Stimulated activated CD8-positive, alpha-beta memory T cell treated with anti-CD3 and anti-CD28 coated beads, Interleukin-15, amount 100 ng/mL, for 24 hours (primary cell): ENCODE data around the gene TBC1D8.
"Not testable (repeated sequence)": the region's sequence is repeated elsewhere in the genome, so short reads cannot be mapped to it uniquely, and the experiment has no call there.

Experiments
- DNase-seq: peaks from one replicate; pipeline ENCODE4 v3.0.0-alpha.2; 2020; ENCODE audit warnings: low read depth

TBC1D8 gene

GRCh38 chr2:101151146-101151858 is at the start of gene TBC1D8:
TBC1D8 (minus strand) TSS chr2:101151382; CDS start chr2:101151253, 129 bp downstream.
- DNase-seq, result peak; percentile 48

DNA sequence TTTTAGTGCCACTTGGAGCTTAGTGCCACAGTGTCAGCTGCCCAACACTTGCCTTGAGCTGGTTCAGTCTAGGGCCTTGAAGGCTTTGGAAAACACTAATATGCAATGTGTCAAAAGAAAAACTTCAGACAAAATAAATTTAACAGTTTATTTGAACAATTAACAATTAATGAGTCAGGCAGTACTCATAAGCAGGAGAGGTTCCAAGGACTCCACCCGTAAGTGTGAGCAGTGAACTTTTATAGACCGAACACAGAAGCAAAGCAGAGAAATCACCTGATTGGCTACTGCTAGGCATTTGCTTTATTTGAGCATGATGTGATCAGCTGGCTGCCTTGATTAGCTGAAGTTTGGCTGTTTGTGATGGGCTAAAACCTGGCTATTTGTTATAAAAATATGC is 49.5 kb upstream of the TBC1D8 start:
- DNase-seq, result no peak

- no peak for DNase-seq
Measured at GRCh38 chr2:101199251-101199791, 48.1 kb upstream of the TBC1D8 start.

DNA sequence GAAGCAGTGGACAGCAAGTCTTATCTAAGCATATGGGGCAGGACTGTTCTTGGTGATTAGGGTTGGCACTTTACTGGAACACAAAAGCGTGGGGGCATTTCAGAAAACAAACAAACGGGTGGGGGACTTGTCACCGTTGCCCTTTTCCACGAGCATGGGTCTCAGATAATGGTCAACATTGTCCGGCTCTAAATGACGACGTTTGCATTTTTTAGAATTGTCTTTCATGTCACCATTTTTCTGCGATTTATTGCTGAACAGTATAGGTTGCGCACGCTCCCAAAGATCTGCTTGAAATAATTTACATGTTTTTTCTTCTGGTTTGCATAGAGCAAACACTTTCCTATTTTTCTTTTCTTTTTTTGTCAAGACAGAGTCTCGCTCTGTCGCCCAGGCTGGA is 46.6 kb upstream of the TBC1D8 start:
- no peak for DNase-seq

GRCh38 chr2:101197215-101197745 is 46.1 kb upstream of the TBC1D8 start:
- DNase-seq, result no peak

DNA sequence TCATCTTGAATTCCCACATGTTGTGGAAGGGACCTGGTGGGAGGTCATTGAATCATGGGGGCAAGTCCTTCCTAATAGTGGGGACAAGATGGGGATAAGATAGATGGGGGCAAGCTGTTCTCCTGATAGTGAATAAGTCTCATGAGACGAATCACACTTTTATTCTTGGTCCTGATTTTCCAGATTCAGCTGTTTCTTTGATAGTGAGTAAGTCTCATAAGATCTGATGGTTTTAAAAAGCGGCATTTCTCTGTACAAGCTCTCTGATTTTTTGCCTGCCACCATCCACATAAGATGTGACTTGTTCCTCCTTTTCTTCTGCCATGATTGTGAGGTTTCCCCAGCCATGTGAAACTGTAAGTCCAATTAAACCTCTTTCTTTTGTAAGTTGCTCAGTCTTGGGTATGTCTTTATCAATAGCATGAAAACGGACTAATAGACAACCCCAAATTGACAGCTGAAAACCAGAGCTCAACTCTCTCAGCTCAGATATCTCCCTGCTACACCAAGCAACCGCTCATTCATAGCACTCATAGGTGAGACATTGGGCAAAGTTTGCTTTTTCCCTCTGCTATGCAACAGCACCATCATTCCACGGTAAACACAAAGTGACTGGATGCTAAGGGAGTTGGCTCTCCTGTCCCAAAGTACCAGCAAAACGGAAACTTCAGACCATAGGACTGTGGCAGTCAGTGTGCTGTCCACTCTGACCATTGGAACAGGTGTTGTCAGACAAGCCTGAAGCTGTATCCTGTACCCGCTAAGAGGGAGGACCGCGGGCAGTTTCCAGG is 44.9 kb upstream of the TBC1D8 start:
- DNase-seq, result no peak

DNA sequence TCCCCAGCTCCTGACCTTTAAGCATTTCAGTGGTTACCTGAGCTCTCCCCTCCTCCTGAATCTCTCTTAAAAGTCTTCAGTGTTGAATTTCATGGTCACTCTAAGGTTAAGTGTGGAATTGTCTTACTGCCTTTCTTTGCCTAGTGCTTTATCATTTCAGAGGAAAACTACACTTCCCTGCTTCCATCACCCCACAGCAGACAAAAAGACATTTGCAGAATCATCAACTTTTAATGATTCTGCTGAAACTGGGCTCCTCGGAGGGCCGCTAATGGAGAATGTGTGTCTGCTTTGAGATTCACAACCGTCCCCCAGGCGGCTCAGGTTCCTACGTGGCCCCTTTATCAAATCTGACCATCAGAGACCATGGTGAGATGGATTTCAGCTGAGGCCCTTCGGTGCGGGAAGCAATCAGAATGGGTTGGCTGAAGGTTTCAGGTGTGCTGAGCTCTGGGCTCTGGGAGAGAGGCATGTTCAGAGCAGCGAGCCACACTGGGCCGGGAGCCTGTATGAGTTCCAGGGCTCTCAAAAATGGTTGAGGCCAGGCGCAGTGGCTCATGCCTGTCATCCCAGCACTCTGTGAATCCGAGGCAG is 41.9 kb upstream of the TBC1D8 start:
- DNase-seq, result no peak

GRCh38 chr2:101190747-101191516 is 39.8 kb upstream of the TBC1D8 start:
- DNase-seq, result no peak

- DNase-seq, result no peak
Measured at GRCh38 chr2:101188683-101189405, 37.7 kb upstream of the TBC1D8 start.

- DNase-seq, result no peak
Measured at GRCh38 chr2:101187131-101187530, 35.9 kb upstream of the TBC1D8 start.

DNA sequence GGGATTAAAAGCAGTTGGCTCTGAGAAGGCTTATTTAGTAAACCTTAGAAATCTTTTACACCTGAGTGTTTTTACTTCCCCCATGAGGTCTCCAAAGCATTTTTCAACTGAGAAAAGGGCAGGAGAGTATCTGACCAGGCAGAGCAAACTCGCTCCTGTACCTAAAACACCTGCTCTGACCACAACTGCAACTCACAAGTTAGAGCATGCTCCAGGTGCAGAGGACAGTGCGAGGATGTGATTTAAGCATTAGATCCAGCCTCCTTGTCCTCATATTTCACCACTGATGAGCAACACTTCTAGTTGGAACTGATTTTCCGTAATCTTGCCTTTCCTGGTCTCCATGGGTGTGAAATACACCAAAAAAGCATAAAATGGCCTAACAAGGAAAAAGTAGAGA is 34.5 kb upstream of the TBC1D8 start:
- no peak for DNase-seq

GRCh38 chr2:101185085-101185484 is 33.9 kb upstream of the TBC1D8 start:
- DNase-seq, result no peak

- DNase-seq, result no peak
Measured at GRCh38 chr2:101179982-101180381, 28.8 kb upstream of the TBC1D8 start.

GRCh38 chr2:101176803-101177202 is 25.6 kb upstream of the TBC1D8 start:
- DNase-seq, result no peak

DNA sequence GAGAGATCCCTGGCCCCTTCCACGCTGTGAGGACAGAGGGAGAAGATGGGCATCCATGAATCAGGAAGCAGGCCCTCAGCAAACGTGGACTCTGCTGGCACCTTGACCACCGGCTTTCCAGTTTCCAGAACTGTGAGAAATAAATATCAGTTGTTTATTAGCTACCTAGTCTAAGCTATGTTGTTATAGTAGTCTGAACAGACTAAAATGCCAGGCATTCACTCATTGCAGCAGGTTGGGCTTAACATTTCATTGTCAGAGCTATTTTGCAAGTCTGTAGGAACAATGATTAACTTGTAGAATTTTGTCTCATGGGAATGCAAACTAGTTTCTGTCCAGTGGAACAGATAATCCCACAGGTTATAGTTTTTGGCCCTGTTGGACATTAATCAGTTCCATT is 24.8 kb upstream of the TBC1D8 start:
- DNase-seq, result no peak

GRCh38 chr2:101173707-101174295 is 22.6 kb upstream of the TBC1D8 start:
- no peak for DNase-seq

GRCh38 chr2:101169822-101170221 is 18.6 kb upstream of the TBC1D8 start:
- not testable (repeated sequence) for DNase-seq

DNA sequence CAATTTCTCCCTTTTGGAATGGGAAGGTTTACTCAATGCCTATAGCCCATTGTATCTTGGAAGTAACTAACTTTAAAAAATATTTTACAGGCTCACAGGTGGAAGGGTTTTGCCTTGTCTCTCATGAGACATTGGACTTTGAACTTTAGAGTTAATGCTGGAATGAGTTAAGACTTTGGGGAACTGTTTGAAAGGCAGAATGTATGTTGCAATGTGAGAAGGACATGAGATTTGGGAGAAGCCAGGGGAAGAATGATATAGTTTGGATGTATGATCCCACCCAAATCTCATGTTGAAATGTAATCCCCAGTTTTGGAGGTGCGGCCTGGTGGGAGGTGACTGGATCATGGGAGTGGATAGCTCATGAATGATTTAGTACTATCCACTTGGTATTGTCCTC is 17.5 kb upstream of the TBC1D8 start:
- DNase-seq, result no peak

- not testable (repeated sequence) for DNase-seq
Measured at GRCh38 chr2:101167532-101167931, 16.4 kb upstream of the TBC1D8 start.

DNA sequence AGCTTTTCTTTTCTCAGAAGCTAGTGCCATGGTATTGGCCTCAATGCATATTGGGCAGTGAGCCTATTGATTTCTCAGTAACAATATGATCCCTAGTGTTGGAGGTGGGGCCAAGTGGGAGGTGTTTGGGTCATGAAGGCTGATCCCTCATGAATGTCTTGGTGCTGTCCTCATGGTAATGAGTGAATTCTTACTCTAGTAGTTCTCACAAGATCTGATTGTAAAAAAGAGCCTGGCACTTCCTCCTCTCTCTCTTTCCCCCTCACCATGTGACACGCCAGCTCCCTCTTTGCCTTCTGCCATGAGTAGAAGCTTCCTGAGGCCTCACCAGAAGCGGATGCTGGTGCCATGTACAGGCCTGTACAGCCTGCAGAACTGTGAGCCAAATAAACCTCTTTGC is 12.8 kb upstream of the TBC1D8 start:
- DNase-seq, result no peak
